Astrocyte of the cerebellum (primary cell): ENCODE measurements around the gene CASQ1.

Experiments used
- DNase-seq: peaks from one replicate; pipeline ENCODE4 v3.0.0-alpha.2; 2011; ENCODE audit warnings: low read depth
- H3K4me3 ChIP-seq: 2 replicates; pipeline ENCODE4 v1.5.1; 2011; ENCODE audit warnings: mild to moderate bottlenecking, low read depth, low read length, moderate library complexity
- in situ Hi-C: cut with HindIII; loops from 2 replicates; pipeline ENCODE4 v1.10.0; 2017; ENCODE audit warnings: low sequenced_read_pairs
- TF ChIP-seq, protein P1 (sequence below): IDR thresholded peaks from 2 replicates; pipeline ENCODE4 v1.5.1; 2012; ENCODE audit warnings: low read length, low read depth, moderate library complexity, mild to moderate bottlenecking; ENCODE audit errors: missing control alignments

Gene CASQ1

DNA sequence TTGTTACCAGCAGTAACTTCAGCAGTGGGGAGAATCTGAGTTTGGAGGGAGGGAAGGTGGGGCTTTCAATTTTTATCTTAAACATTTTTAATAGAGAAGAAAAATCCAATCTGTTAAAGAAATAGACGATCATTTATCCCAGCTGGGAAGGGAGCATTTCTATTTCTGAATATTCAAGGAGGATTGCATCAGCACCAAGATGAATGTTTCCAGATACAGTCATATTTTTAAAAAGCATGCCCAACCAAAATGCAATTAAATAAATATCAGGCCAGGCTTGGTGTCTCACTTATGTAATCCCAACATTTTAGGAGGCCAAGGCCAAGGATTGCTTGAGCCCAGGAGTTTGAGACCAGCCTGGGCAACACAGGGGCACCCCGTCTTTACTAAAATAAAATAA lies 40.7 kb upstream of the CASQ1 start:
- TF ChIP-seq, protein P1, sequence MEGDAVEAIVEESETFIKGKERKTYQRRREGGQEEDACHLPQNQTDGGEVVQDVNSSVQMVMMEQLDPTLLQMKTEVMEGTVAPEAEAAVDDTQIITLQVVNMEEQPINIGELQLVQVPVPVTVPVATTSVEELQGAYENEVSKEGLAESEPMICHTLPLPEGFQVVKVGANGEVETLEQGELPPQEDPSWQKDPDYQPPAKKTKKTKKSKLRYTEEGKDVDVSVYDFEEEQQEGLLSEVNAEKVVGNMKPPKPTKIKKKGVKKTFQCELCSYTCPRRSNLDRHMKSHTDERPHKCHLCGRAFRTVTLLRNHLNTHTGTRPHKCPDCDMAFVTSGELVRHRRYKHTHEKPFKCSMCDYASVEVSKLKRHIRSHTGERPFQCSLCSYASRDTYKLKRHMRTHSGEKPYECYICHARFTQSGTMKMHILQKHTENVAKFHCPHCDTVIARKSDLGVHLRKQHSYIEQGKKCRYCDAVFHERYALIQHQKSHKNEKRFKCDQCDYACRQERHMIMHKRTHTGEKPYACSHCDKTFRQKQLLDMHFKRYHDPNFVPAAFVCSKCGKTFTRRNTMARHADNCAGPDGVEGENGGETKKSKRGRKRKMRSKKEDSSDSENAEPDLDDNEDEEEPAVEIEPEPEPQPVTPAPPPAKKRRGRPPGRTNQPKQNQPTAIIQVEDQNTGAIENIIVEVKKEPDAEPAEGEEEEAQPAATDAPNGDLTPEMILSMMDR = no peak
- no peak overlapping the region for H3K4me3 ChIP-seq
- in situ Hi-C loops = loop anchor here (5.0 kb wide), 1 partner anchor 68 kb away; no protein-coding TSS in a partner anchor
- no peak for DNase-seq

DNA sequence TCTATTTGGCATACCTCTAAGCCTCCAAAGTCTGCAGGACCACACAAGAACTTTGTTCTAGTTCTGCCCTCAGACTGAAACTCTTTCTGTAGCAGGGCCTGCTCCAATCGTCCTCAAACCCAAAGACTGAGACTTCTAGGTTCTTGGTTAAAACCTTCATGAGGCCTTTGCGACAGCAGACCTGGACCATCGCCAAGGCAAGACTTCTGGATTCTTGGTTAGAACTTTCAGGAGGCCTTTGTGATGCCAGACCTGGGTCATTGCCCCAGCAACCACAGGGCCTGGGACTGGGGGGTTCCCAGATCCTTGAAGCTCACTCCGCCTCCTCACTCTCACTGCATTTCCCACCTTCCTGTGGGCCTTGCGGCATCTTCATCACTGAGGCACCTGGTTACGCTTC lies 39.1 kb upstream of the CASQ1 start, which contains the start of gene ATP1A4:
ATP1A4 (plus strand) TSS at position 301 of the 400 bp plus-strand sequence. CDS start 438 bp downstream, outside the sequence.
- in situ Hi-C loops = no loop called here
- no peak within 1 kb of the TSS for H3K4me3 ChIP-seq
- TF ChIP-seq, protein P1 = no peak
- no peak for DNase-seq

DNA sequence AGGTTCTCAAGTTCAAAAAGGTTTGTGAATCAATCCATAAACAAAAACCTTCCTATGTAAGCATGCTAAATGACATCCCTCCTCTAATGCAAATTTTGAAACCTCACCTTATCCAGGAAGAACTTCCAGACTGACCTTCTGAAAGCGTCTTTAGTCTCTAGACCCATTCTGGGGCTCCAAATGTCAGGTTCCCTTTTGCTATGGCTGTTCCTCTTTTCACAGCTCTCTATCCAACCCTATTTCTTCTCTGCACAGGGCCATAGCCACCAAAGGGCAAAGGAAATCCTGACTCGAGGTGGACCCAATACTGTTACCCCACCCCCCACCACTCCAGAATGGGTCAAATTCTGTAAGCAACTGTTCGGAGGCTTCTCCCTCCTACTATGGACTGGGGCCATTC lies 35.6 kb upstream of the CASQ1 start:
- TF ChIP-seq, protein P1 = no peak
- DNase-seq = no peak
- in situ Hi-C loops = no loop called here
- H3K4me3 ChIP-seq = no peak overlapping the region

DNA sequence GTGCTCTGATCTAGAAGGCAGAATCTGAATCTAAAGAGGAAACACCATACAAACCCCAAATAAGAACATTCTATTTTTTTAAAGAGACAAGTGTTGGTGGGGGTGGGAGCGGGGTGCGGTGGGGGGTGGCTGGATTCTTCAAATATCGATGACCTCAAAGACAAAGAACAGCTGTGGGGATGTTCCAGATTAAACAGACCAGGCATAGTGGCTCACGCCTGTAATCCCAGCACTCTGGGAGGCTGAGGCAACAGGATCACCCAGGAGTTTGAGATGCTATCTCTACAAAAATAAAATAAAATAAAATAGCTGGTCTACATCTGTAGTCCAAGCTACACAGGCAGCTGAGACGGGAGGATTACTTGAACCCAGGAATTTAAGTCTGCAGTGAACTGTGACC lies 34.0 kb upstream of the CASQ1 start:
- in situ Hi-C loops = no loop called here

DNA sequence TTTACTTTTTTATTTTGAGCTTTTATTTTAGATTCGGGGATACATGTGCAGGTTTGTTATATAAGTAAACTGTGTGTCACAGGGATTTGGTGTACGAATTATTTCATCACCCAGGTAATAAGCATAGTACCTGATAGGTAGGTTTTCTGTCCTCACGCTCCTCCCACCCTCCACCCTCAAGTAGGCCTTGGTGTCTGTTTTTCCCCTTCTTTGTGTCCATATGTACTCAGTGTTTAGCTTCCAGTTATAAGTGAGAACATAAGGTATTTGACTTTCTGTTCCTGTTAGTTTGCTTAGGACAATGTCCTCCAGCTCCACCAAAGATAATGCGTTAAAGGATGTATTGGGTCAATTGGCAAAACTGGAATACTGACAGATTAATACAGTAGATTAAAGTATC lies 33.2 kb upstream of the CASQ1 start:
- no peak overlapping the region for H3K4me3 ChIP-seq
- TF ChIP-seq, protein P1 = no peak
- no peak for DNase-seq
- in situ Hi-C loops = no loop called here

More for the DNA sequence above, 34.0 kb upstream of the CASQ1 start:
- no peak overlapping the region for H3K4me3 ChIP-seq
- DNase-seq = no peak
- TF ChIP-seq, protein P1 = no peak

DNA sequence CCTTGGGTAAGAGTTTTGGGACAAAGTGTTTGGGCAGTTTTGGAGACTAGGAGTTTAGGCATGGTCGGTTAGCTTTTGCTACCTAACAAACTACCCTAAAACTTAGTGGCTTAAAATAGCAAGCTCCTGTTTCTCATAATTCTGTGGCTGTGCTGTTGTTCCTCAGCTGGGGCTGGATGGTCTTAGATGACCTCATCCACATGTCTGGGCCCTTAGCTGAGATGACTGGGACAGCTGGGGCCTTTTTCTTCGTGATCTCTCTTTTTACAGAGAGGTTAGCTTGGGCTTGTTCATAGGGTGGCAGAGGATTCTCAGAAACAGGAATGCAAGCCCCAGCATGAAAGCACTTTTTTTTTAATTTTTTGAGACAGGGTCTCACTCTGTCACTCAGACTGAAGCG lies 32.3 kb upstream of the CASQ1 start:
- TF ChIP-seq, protein P1 = no peak
- no peak overlapping the region for H3K4me3 ChIP-seq
- in situ Hi-C loops = no loop called here
- DNase-seq = no peak

DNA sequence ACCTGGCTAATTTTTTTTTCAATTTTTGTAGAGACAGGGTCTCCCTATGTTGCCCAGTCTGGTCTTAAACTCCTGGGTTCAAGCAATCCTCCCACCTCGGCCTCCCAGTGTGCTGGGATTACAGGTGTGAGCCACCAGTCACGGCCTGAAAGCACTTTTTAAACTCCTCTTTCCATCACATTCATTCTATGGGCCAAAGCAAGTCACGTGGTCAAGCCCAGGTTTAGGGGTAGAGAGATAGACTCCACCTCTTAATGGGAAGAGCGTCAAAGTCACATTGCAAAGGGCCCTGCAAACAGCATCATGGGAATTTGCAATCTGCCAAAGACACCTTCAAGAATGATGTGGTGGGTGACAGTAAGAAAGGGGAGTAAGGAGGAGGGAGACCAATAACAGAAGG lies 31.8 kb upstream of the CASQ1 start:
- no peak for DNase-seq
- TF ChIP-seq, protein P1 = no peak
- in situ Hi-C loops = no loop called here

More for the DNA sequence above, 31.8 kb upstream of the CASQ1 start:
- H3K4me3 ChIP-seq = no peak overlapping the region
